Measurements from ENCODE around the gene NBEAL1. TPM values are rescaled to one million over a fixed set of nuclear protein-coding genes. Genes with fewer than 3 reads are reported as not detected.

Gene NBEAL1
- total RNA-seq, 4 donors from 2014 or later: 20.8 to 53.1 (median 34.0) TPM

DNA sequence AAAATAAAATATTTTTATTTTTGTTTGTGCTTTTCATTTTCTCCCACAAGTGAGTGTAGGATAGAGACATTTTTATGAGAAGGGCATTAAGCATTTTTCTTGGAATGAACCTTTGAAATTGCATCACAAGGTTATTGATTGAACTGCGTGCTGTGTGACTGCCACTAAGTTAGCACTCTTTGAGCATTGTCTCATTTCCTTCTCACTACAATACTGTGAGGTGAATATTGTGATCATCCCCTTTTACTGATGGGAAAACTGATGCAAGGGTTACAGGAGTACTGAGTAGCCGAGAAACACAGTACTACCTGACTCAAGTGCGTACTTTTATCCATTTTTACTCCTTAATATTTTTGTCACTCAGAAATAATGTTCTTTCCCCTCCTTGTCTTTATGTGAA is 2.0 kb downstream of the NBEAL1 start:
- TF ChIP-seq EP300 (IDR thresholded peaks at IDR 0.05) (no peak), POLR2AphosphoS5 (IDR thresholded peaks at IDR 0.05) (no peak), POLR2A (IDR thresholded peaks at IDR 0.05) (no peak)
- TF ChIP-seq, protein P1, sequence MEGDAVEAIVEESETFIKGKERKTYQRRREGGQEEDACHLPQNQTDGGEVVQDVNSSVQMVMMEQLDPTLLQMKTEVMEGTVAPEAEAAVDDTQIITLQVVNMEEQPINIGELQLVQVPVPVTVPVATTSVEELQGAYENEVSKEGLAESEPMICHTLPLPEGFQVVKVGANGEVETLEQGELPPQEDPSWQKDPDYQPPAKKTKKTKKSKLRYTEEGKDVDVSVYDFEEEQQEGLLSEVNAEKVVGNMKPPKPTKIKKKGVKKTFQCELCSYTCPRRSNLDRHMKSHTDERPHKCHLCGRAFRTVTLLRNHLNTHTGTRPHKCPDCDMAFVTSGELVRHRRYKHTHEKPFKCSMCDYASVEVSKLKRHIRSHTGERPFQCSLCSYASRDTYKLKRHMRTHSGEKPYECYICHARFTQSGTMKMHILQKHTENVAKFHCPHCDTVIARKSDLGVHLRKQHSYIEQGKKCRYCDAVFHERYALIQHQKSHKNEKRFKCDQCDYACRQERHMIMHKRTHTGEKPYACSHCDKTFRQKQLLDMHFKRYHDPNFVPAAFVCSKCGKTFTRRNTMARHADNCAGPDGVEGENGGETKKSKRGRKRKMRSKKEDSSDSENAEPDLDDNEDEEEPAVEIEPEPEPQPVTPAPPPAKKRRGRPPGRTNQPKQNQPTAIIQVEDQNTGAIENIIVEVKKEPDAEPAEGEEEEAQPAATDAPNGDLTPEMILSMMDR (IDR thresholded peaks at IDR 0.05): no peak
- Histone ChIP-seq H3K27ac (peak overlapping the region in 3 of 4 donors; percentile 53 to 96 (median 95)), H3K4me1 (peaks cover 0 to 71% (median 4%) of the 10 kb centered on the region in 3 donors), H3K9me3 (no peaks in the 10 kb centered on the region), H3K27me3 (no peaks in the 10 kb centered on the region), H3K36me3 (no peaks in the 10 kb centered on the region), H3K4me3 (peak overlapping the region; percentile 23 to 90)
- no peak for ATAC-seq
- WGBS, 2 donors (ENCODE audit: low coverage in 1 of 2): 49 to 67% methylated on average over 3 of the region's 3 CpGs

DNA sequence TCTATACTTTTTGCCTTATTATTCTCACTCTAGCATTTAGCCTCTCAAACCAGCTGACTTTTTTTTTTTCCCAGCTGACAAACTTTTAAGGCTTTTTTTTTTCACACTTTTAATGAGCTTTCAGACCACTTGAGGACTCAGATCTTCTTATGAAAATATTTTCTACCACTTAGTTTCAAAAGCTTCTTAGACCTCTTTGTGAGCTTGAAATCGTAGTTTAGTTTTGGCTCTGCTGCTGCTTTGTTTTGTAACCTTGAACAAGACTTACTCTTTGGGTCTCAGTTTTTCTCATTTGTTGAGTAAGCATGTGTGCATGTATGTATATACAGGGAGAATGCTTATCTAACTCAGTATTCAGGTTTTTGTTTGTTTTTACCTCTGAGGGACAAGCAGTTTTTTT is 3.5 kb downstream of the NBEAL1 start:
- Histone ChIP-seq H3K36me3 (no peaks in the 10 kb centered on the region), H3K27me3 (no peaks in the 10 kb centered on the region), H3K27ac (peak overlapping the region in 2 of 4 donors; percentile 42 to 96), H3K9me3 (no peaks in the 10 kb centered on the region), H3K4me1 (peaks cover 0 to 84% (median 4%) of the 10 kb centered on the region in 3 donors), H3K4me3 (peak overlapping the region; percentile 28 to 90)
- ATAC-seq: no peak
- TF ChIP-seq POLR2A (IDR thresholded peaks at IDR 0.05): no peak
- TF ChIP-seq POLR2AphosphoS5 (IDR thresholded peaks at IDR 0.05): no peak
- TF ChIP-seq, protein P1 (IDR thresholded peaks at IDR 0.05): no peak
- no peak for TF ChIP-seq EP300 (IDR thresholded peaks at IDR 0.05)
- WGBS, 2 donors (ENCODE audit: low coverage in 1 of 2): 7 to 11% methylated on average over 1 of the region's 1 CpG

DNA sequence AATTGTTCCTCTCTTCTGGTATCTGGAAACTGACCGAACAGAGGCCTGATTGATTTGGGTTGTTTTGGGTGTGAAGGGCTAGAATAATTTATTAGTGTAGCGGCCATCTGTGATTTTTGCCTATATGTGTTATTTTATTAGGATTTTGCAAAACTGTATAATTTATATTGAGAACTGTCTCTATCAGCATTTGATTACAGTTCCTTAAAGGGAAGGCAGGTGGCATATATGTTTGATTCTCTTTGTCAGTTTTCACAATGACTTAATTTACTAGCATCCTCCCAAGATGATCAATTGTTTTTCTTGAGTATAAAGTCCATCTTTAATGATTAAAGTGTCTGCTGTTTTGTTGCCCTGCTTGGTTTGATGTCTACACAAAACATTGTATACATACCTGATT is 4.5 kb downstream of the NBEAL1 start:
- no peak for ATAC-seq
- TF ChIP-seq POLR2A (IDR thresholded peaks at IDR 0.05): no peak
- TF ChIP-seq POLR2AphosphoS5 (IDR thresholded peaks at IDR 0.05): no peak
- TF ChIP-seq, protein P1 (IDR thresholded peaks at IDR 0.05): peak in 1 of 4 experiments; percentile 14
- TF ChIP-seq EP300 (IDR thresholded peaks at IDR 0.05): no peak
- 73 to 74% methylated on average over 2 of the region's 2 CpGs for WGBS, 2 donors (ENCODE audit: low coverage in 1 of 2)
- Histone ChIP-seq H3K27me3 (no peaks in the 10 kb centered on the region), H3K4me1 (peaks cover 0 to 82% (median 4%) of the 10 kb centered on the region in 3 donors), H3K36me3 (no peaks in the 10 kb centered on the region), H3K27ac (peak overlapping the region in 1 of 4 donors; percentile 3), H3K9me3 (no peaks in the 10 kb centered on the region), H3K4me3 (peak overlapping the region in 1 of 2 donors; percentile 90)

DNA sequence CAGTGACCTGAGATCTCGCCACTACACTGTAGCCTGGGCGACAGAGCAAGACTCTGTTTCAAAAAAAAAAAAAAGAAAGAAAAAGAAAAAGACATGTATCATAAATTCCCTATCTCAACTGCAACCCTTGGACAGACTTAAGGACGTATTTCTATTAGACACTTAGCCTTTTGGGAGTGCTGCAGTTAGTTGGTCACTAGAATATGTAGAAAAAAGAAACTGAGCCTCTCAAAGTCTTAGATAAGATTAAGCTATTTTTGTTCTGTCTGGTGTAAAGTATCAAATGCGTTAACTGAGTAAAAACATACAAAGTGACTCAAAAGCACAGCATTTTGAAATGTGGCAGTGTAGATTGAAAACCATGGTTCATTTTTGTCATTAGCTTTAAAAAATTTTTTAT is 7.3 kb downstream of the NBEAL1 start:
- Histone ChIP-seq H3K4me3 (no peak overlapping the region), H3K4me1 (peaks cover 0 to 70% (median 4%) of the 10 kb centered on the region in 3 donors), H3K36me3 (peaks cover 0 to 6% of the 10 kb centered on the region in 2 donors), H3K27ac (peak overlapping the region in 2 of 4 donors; percentile 36 to 65), H3K9me3 (no peaks in the 10 kb centered on the region), H3K27me3 (no peaks in the 10 kb centered on the region)
- ATAC-seq: no peak
- TF ChIP-seq POLR2A (IDR thresholded peaks at IDR 0.05) (no peak), POLR2AphosphoS5 (IDR thresholded peaks at IDR 0.05) (no peak), EP300 (IDR thresholded peaks at IDR 0.05) (no peak)
- TF ChIP-seq, protein P1 (IDR thresholded peaks at IDR 0.05): no peak
- 21 to 55% methylated on average over 3 to 4 of the region's 4 CpGs for WGBS, 2 donors (ENCODE audit: low coverage in 1 of 2)

DNA sequence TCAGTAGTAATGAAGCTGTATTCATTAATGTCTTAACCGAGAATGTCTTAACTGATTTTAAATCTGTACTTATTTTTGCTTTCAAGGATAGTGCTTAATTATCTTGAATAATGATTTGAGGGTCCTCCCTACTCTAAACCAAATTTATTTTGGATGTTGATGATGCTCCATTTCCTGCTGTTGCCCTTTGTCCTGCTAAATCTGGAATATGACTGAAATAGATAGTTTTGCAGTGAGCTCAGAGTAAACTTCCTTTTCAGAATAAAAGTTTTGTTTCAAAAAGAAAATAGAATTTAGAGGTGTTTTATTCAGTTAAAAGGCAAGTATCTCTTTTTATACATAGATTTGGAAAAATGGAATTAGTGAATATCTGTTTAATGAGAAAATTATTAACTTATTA is 8.1 kb downstream of the NBEAL1 start:
- H3K27ac ChIP-seq: peak overlapping the region in 3 of 4 donors; percentile 36 to 65 (median 50)
- ATAC-seq: no peak

More for the DNA sequence above, 8.1 kb downstream of the NBEAL1 start:
- no peaks in the 10 kb centered on the region for H3K9me3 ChIP-seq
- peaks cover 0 to 62% (median 4%) of the 10 kb centered on the region in 3 donors for H3K4me1 ChIP-seq
- no peaks in the 10 kb centered on the region for H3K27me3 ChIP-seq
- no peak overlapping the region for H3K4me3 ChIP-seq
- TF ChIP-seq, protein P1 (IDR thresholded peaks at IDR 0.05): no peak
- TF ChIP-seq POLR2AphosphoS5 (IDR thresholded peaks at IDR 0.05) (no peak), POLR2A (IDR thresholded peaks at IDR 0.05) (no peak), EP300 (IDR thresholded peaks at IDR 0.05) (no peak)
- WGBS, 2 donors (ENCODE audit: low coverage in 1 of 2): 35 to 36% methylated on average over 1 of the region's 1 CpG
- H3K36me3 ChIP-seq: peaks cover 0 to 6% of the 10 kb centered on the region in 2 donors
